Measurements from ENCODE around the gene KIFC3. TPM values are rescaled to one million over a fixed set of nuclear protein-coding genes. Genes with fewer than 3 reads are reported as not detected.

Gene KIFC3
- total and polyA plus RNA-seq, 7 donors, result 2.5 to 31.2 (median 10.0) TPM

DNA sequence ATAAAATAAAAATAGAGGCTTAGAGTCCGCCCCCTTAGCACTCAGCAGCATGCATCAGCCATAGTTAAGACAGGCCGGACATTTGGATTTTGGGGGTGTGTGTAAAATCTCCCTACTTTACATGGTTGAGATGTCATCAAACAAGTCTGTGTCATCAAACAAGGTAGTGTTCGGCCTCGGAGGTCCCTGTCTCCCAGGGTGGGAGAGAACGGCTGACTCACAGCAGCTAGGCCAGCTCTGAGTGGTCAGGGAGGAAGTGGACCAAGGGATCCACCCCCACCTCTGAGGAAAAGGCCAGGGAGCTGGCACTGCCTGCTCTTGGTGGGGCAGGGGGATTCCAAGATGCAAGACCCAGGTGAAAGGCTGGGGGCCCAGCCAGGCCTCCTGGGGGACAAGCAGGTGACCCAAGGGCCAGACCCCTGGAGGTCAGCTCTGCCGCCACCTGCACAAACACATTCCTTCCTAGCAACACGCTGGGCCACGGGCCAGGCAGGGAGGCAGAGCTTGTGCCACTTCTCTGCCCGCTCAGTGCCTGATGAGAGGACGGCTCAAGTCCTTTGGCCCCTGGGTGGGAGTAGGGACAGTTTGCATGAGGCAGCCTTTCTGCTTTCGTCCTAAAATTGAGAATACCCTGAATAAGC lies 28.5 kb downstream of the KIFC3 start:
- intact Hi-C loops (cut with DNase I), result no loop called here
- TF ChIP-seq EP300 (IDR thresholded peaks at IDR 0.05), result no peak
- no peak for TF ChIP-seq CTCF (IDR thresholded peaks at IDR 0.05)
- TF ChIP-seq POLR2AphosphoS5 (IDR thresholded peaks at IDR 0.05), result no peak
- TF ChIP-seq POLR2A (IDR thresholded peaks at IDR 0.05), result no peak
- Histone ChIP-seq H3K27ac (no peak overlapping the region), H3K4me3 (no peak overlapping the region), H3K9me3 (no peaks in the 10 kb centered on the region), H3K36me3 (peaks cover 0 to 52% (median 31%) of the 10 kb centered on the region in 4 donors), H3K4me1 (no peaks in the 10 kb centered on the region), H3K27me3 (no peaks in the 10 kb centered on the region)
- DNase-seq, result no peak
- WGBS, 2 donors, result 90% methylated on average over 11 of the region's 11 CpGs

DNA sequence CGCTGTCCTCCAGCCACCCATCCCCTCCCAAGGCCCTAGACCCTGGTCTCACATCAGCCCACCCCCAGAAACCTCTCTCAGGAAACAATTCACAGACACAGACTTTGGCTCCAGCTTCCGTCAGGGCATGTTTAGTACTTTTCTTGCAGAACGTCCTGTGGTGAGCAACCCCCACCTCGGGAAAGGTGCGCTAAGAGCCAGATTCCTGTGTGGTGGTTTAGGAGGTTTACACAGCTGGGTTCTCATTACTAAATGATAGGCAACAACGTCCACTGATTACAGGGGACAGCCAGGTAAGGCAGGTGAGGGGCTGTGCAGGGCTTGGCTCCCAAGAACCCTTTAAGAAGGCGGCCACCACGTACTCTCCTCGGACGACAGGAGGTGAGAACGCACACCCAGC lies 29.3 kb downstream of the KIFC3 start:
- H3K36me3 ChIP-seq, result peaks cover 0 to 50% (median 35%) of the 10 kb centered on the region in 4 donors
- DNase-seq, result no peak
- 68 to 82% methylated on average over 11 of the region's 11 CpGs for WGBS, 2 donors
- no peaks in the 10 kb centered on the region for H3K4me1 ChIP-seq
- no peaks in the 10 kb centered on the region for H3K9me3 ChIP-seq
- no peak overlapping the region for H3K27ac ChIP-seq
- H3K27me3 ChIP-seq, result no peaks in the 10 kb centered on the region
- intact Hi-C loops (cut with DNase I), result no loop called here
- H3K4me3 ChIP-seq, result no peak overlapping the region
- no peak for TF ChIP-seq POLR2AphosphoS5 (IDR thresholded peaks at IDR 0.05)
- no peak for TF ChIP-seq POLR2A (IDR thresholded peaks at IDR 0.05)
- no peak for TF ChIP-seq CTCF (IDR thresholded peaks at IDR 0.05)
- TF ChIP-seq EP300 (IDR thresholded peaks at IDR 0.05), result no peak

DNA sequence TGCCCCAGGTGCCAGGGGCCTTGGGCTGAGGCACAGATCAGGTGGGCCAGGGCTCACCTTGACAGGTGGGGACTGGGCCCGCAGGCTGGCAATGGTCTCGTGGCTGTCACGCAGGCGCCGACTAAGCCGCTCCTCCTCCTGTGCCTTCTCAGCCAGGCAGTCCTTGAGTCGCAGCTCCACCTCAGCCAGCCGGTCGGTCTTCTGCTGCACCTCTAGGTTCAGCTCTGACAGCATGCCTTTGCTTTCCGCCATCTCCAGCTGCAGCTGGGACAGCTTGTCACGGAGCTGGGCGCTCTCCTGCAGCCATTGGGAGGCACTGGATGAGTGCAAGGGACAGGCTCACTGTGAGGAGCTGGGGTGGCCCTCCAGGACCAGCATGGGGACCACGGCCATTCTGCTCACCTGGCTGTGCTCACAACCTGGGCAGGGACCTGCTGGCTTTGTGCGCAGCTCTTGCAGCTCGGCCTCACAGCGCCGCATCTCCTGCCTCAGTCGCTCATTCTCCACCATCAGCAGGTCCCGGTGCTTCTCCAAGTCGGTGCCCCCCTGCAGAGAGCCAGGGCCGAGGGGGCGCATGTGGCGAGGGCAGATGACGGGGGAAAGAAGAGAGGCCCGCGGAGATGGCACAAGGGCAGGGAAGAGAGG lies 31.0 kb downstream of the KIFC3 start:
- H3K4me3 ChIP-seq, result no peak overlapping the region
- WGBS, 2 donors, result 92 to 94% methylated on average over 26 of the region's 26 CpGs
- no peak for TF ChIP-seq EP300 (IDR thresholded peaks at IDR 0.05)
- TF ChIP-seq POLR2A (IDR thresholded peaks at IDR 0.05), result no peak
- no peak for TF ChIP-seq POLR2AphosphoS5 (IDR thresholded peaks at IDR 0.05)
- TF ChIP-seq CTCF (IDR thresholded peaks at IDR 0.05), result no peak
- no peak for DNase-seq
- intact Hi-C loops (cut with DNase I), result no loop called here
- peaks cover 0 to 66% (median 37%) of the 10 kb centered on the region in 4 donors for H3K36me3 ChIP-seq
- H3K4me1 ChIP-seq, result no peaks in the 10 kb centered on the region
- H3K27ac ChIP-seq, result no peak overlapping the region
- no peaks in the 10 kb centered on the region for H3K27me3 ChIP-seq
- H3K9me3 ChIP-seq, result no peaks in the 10 kb centered on the region

GRCh38 chr16:57770361-57770760 lies 31.9 kb downstream of the KIFC3 start:
- Histone ChIP-seq H3K4me3 (no peak overlapping the region), H3K9me3 (no peaks in the 10 kb centered on the region), H3K27me3 (no peaks in the 10 kb centered on the region), H3K4me1 (no peaks in the 10 kb centered on the region), H3K36me3 (peaks cover 0 to 66% (median 33%) of the 10 kb centered on the region in 4 donors), H3K27ac (no peak overlapping the region)
- WGBS, 2 donors, result 92 to 94% methylated on average over 15 of the region's 15 CpGs
- TF ChIP-seq POLR2A (IDR thresholded peaks at IDR 0.05) (no peak), CTCF (IDR thresholded peaks at IDR 0.05) (no peak), POLR2AphosphoS5 (IDR thresholded peaks at IDR 0.05) (no peak), EP300 (IDR thresholded peaks at IDR 0.05) (no peak)
- intact Hi-C loops (cut with DNase I), result no loop called here
- no peak for DNase-seq

Data from sigmoid colon (tissue), 7 donors.